HG02938 (cell line): ENCODE data around the gene TGFBR1.

Source experiments
- ATAC-seq: cut with Tn5 transposase; IDR thresholded peaks from one replicate; pipeline ENCODE4 v1.9.1; 2021; ENCODE audit warnings: mild to moderate bottlenecking, moderate library complexity; ENCODE audit not compliant: unreplicated experiment

Gene TGFBR1

GRCh38 chr9:99104459-99105151, at the start of gene TGFBR1:
TSS of gene TGFBR1 (plus strand) at chr9:99105113. CDS start at chr9:99105206, 93 bp downstream.
- ATAC-seq = peak; percentile 85

- ATAC-seq = no peak
Observed at GRCh38 chr9:99055384-99055783, 49.5 kb upstream of the TGFBR1 start.

DNA sequence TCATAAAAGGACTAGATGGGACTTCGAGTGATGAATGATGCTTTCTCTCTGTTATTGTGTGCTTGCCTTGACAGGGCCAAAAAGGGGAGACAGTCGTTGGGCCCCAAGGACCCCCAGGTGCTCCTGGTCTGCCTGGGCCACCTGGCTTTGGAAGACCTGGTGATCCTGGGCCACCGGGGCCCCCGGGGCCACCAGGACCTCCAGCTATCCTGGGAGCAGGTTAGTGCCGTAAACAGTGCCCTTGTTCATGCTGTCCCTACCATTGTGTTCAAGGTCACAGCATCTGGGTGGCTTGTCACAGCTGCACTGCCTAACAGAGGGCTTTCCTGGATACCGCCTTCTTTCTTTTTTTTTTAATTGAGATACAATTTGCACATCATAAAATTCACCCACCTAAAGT, 48.7 kb upstream of the TGFBR1 start:
- ATAC-seq = no peak

GRCh38 chr9:99056886-99057664, 47.8 kb upstream of the TGFBR1 start:
- ATAC-seq = no peak

DNA sequence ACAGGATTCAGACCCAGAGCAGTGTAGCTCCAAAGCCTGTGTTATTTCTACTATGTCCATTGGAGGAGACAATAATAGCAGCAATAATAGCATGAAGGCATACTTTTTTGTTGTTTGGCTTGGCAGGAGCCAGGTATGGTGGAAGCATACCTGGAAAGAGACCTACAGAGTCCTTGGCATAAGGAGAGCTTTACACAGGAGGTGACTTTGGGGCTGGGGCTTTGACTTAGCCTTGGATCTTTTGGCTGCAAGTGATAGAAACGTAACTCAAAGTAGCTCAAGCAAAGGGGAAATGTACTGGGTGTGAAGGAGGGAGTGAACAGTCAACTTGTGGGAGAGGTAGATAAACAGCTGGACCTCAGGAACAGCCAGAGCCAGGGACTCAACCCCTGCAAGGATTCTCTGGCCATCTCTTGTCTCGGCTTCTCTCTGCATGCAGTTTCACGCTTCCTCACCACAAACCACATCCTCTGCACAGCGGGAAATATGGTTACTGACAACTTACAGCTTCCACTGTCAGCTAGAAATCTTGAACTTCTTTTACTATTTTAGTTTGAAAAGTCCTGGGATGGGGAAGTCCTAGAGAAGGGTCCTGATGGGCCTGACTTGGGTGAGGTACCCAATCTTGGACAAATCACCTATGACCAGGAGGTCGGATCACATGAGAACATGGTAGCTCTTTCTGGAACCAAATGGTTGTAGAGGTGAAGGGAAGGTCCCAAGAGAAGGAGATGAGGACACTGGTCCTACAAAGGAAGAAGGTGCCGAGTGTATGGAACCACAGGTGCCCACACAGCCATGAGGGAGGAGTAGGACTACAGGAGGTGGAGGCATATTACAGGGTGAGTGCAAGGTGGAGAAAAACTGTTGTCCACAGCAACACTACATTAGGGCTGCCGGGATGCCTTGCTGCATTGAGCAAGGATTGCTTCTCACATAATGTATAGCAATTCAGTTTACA, 47.0 kb upstream of the TGFBR1 start:
- peak; percentile 76 for ATAC-seq

DNA sequence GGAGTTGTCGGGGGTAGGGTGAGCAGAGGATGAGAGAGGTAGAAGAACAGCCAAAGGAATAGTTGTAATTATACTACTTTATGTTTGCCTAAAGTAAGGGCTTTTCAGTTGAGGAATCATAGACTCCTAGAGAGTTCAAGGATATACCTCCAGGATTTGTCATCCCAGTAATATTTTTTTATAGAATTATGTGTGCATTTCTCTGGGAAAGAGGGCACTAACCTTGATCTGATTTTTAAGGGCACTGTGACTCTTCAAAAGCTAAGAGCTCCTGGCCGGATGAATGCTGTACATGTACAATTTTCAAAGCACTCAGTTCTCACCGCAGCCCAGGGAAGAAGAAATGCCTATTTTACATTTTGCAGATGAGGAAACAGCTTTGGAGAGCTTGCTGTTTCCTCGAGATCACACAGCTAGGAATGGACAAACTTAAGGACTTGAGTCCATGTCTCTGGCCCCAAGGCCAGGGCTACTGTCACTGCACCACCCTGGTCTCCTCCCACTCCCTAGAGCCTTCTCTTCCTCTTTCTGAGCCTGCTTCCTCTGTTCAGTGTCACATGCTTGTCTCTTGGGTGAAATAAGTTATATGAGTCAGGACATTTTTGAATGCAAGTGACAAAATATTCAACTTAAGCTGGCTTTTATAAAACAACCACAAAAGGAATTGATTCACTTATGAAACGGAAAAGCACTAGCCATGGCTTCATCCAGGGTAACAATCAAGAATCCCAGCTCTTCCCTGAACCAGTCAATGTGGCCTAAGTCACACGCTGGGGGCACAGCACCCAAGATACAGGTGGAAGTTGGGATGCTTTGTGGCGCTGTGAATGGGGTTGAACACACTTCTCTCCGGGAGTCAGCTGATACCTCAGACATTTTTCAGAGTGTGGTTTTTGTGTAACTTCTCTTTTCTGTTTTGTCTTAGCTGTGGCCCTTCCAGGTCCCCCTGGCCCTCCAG, 45.7 kb upstream of the TGFBR1 start:
- ATAC-seq = peak; percentile 66

- ATAC-seq = no peak
Observed at GRCh38 chr9:99060621-99061020, 44.3 kb upstream of the TGFBR1 start.

DNA sequence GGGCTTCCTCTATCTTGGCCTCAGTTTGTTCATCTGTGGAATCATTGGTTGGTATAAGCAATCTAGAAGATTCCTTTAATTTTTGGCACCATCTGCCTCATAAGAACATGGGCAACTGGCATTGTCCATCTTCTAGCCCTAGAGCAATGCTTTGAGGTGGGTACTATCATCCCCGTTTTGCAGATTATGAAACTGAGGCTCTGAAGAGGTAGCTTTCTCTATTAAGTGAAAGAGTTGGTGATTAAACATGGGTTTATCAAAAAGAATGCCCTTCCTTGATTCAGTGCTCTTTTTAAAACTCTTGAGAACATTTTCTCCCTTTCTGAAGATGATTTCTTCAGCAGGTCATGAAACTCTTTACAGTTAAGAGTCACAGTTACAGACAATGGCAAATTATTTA, 42.4 kb upstream of the TGFBR1 start:
- no peak for ATAC-seq

- ATAC-seq = no peak
Observed at GRCh38 chr9:99063522-99063921, 41.4 kb upstream of the TGFBR1 start.

DNA sequence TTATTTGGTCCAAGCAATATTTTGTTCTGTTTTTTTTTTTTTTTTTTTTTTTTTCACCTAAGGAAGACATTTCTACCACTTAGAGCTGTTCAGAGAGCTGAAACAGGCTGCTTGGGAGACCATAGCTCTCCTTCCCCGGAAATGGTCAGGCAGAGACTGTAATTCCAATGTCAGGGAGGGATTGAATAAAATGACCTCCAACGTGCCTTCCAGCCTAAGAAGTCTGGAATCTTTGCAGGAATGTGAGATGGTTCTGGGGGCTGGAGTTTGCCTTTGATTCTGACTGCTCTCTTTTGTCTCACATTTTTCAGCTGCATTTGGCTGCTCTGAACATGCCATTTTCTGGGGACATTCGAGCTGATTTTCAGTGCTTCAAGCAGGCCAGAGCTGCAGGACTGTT, 38.3 kb upstream of the TGFBR1 start:
- no peak for ATAC-seq

GRCh38 chr9:99069075-99069474, 35.8 kb upstream of the TGFBR1 start:
- ATAC-seq = no peak

GRCh38 chr9:99069546-99069945, 35.4 kb upstream of the TGFBR1 start:
- no peak for ATAC-seq

- ATAC-seq = no peak
Observed at GRCh38 chr9:99070681-99071080, 34.2 kb upstream of the TGFBR1 start.

GRCh38 chr9:99071313-99072039, 33.4 kb upstream of the TGFBR1 start:
- no peak for ATAC-seq

- ATAC-seq = no peak
Observed at GRCh38 chr9:99072040-99072394, 32.9 kb upstream of the TGFBR1 start.

GRCh38 chr9:99073347-99073746, 31.6 kb upstream of the TGFBR1 start:
- no peak for ATAC-seq

- no peak for ATAC-seq
Observed at GRCh38 chr9:99073985-99074901, 30.7 kb upstream of the TGFBR1 start.

- no peak for ATAC-seq
Observed at GRCh38 chr9:99074902-99075245, 30.0 kb upstream of the TGFBR1 start.
